ENCODE measurements around the gene TRIM59.
A peak's percentile ranks its signal among the peaks of the same experiment; 100 is the strongest.

Gene TRIM59

DNA sequence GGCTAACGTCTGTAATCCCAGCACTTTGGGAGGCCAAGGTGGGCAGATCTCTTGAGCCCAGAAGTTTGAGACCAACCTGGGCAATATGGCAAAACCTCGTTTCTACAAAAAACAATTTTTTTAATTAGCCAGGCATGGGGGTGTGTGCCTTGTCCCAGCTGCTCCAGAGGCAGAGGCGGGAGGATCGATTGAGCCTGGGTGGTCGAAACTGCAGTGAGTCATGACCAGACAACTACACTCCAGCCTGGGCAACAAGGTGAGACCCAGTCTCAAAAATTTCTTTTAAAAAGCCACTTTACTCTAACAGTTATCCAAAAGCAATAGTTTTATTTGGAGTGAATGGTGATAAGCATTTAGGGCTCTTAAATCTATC is 12.5 kb downstream of the TRIM59 start:
- Histone ChIP-seq H3K27me3 (ENCODE audit: insufficient read depth, poor library complexity, severe bottlenecking) (no peaks in the 10 kb centered on the region), H3K9me3 (ENCODE audit: severe bottlenecking) (no peaks in the 10 kb centered on the region), H3K4me3 (ENCODE audit: severe bottlenecking) (no peak overlapping the region), H3K36me3 (ENCODE audit: low read depth) (peaks cover 83% of the 10 kb centered on the region), H3K4me1 (ENCODE audit: insufficient read depth, poor library complexity, severe bottlenecking) (no peaks in the 10 kb centered on the region), H3K27ac (ENCODE audit: poor library complexity, severe bottlenecking) (no peak overlapping the region)
- no peak for DNase-seq (ENCODE audit: low spot score)
- TF ChIP-seq, protein P1, sequence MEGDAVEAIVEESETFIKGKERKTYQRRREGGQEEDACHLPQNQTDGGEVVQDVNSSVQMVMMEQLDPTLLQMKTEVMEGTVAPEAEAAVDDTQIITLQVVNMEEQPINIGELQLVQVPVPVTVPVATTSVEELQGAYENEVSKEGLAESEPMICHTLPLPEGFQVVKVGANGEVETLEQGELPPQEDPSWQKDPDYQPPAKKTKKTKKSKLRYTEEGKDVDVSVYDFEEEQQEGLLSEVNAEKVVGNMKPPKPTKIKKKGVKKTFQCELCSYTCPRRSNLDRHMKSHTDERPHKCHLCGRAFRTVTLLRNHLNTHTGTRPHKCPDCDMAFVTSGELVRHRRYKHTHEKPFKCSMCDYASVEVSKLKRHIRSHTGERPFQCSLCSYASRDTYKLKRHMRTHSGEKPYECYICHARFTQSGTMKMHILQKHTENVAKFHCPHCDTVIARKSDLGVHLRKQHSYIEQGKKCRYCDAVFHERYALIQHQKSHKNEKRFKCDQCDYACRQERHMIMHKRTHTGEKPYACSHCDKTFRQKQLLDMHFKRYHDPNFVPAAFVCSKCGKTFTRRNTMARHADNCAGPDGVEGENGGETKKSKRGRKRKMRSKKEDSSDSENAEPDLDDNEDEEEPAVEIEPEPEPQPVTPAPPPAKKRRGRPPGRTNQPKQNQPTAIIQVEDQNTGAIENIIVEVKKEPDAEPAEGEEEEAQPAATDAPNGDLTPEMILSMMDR (IDR thresholded peaks at IDR 0.05; ENCODE audit: poor library complexity, severe bottlenecking) = no peak
- peak; percentile 19; the same call in 1 of the 3 replicates for ATAC-seq (ENCODE audit: low read depth)

DNA sequence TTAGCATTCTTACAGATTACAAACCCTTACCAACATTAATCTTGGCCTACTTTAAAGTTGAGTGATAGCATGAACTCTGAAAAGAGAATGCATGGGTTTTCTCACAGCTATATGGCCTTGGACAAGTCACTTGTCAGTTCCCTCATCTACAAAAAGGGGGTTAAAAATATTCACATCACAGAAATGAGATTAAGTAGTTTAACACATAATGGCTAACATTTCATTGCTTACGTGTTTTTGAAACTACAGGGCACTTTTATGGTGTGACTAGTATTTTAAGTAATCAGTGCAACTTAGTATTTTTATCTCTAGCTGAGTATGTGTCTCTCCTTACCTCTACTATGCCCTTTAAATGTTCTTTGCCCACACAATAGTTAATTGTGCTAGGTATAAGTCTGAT is 13.8 kb downstream of the TRIM59 start:
- H3K36me3 ChIP-seq (ENCODE audit: low read depth) = peaks cover 96% of the 10 kb centered on the region

DNA sequence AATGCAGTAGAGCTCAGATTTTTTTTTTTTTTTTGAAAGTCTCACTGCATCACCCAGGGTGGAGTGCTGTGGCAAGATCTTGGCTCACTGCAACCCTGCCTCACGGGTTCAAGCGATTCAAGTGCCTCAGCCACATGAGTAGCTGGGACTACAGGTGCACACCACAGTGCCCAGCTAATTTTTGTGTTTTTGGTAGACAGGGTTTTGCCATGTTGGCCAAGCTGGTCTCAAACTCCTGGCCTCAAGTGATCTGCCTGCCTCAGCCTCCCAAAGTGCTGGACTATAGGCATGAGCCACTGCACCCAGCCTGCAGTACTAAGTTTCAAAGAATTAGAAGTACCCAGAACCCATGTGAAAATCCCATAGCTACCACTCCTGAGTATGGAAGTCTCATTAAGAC is 14.5 kb downstream of the TRIM59 start:
- Histone ChIP-seq H3K4me3 (ENCODE audit: severe bottlenecking) (no peak overlapping the region), H3K36me3 (ENCODE audit: low read depth) (peaks cover 98% of the 10 kb centered on the region), H3K4me1 (ENCODE audit: insufficient read depth, poor library complexity, severe bottlenecking) (no peaks in the 10 kb centered on the region), H3K27me3 (ENCODE audit: insufficient read depth, poor library complexity, severe bottlenecking) (no peaks in the 10 kb centered on the region), H3K27ac (ENCODE audit: poor library complexity, severe bottlenecking) (no peak overlapping the region), H3K9me3 (ENCODE audit: severe bottlenecking) (no peaks in the 10 kb centered on the region)
- no peak for DNase-seq (ENCODE audit: low spot score)
- no peak for ATAC-seq (ENCODE audit: low read depth)
- TF ChIP-seq, protein P1 (IDR thresholded peaks at IDR 0.05; ENCODE audit: poor library complexity, severe bottlenecking) = no peak

More for the DNA sequence above, 13.8 kb downstream of the TRIM59 start:
- H3K27me3 ChIP-seq (ENCODE audit: insufficient read depth, poor library complexity, severe bottlenecking) = no peaks in the 10 kb centered on the region
- TF ChIP-seq, protein P1 (IDR thresholded peaks at IDR 0.05; ENCODE audit: poor library complexity, severe bottlenecking) = no peak
- DNase-seq (ENCODE audit: low spot score) (no peak), ATAC-seq (ENCODE audit: low read depth) (no peak)
- no peaks in the 10 kb centered on the region for H3K4me1 ChIP-seq (ENCODE audit: insufficient read depth, poor library complexity, severe bottlenecking)
- no peak overlapping the region for H3K27ac ChIP-seq (ENCODE audit: poor library complexity, severe bottlenecking)
- H3K9me3 ChIP-seq (ENCODE audit: severe bottlenecking) = no peaks in the 10 kb centered on the region
- no peak overlapping the region for H3K4me3 ChIP-seq (ENCODE audit: severe bottlenecking)

DNA sequence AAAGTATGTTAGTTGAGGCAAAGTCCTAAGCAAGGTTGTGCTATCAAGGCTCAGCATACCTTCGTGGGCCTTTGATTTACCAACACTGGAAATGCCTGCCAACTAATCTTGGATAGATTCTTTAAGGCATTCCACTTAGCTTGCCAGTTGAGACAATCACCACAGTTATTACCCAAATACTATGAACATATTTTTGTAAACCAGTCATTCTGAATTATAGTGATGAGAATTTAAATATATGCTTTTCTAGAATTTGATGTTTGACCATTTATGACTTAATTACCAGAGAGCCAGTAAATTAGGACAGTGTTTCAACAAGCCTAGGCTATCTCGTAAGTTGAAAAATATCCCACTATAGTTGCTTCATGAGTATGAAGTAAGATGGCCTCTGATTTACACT is 15.5 kb downstream of the TRIM59 start:
- H3K27ac ChIP-seq (ENCODE audit: poor library complexity, severe bottlenecking) = peak overlapping the region; percentile 8
- H3K4me3 ChIP-seq (ENCODE audit: severe bottlenecking) = no peak overlapping the region
- TF ChIP-seq, protein P1 (IDR thresholded peaks at IDR 0.05; ENCODE audit: poor library complexity, severe bottlenecking) = no peak
- peaks cover 98% of the 10 kb centered on the region for H3K36me3 ChIP-seq (ENCODE audit: low read depth)
- DNase-seq (ENCODE audit: low spot score) (no peak), ATAC-seq (ENCODE audit: low read depth) (peak; percentile 42; the same call in 2 of the 3 replicates)
- H3K27me3 ChIP-seq (ENCODE audit: insufficient read depth, poor library complexity, severe bottlenecking) = no peaks in the 10 kb centered on the region
- no peaks in the 10 kb centered on the region for H3K4me1 ChIP-seq (ENCODE audit: insufficient read depth, poor library complexity, severe bottlenecking)
- no peaks in the 10 kb centered on the region for H3K9me3 ChIP-seq (ENCODE audit: severe bottlenecking)

DNA sequence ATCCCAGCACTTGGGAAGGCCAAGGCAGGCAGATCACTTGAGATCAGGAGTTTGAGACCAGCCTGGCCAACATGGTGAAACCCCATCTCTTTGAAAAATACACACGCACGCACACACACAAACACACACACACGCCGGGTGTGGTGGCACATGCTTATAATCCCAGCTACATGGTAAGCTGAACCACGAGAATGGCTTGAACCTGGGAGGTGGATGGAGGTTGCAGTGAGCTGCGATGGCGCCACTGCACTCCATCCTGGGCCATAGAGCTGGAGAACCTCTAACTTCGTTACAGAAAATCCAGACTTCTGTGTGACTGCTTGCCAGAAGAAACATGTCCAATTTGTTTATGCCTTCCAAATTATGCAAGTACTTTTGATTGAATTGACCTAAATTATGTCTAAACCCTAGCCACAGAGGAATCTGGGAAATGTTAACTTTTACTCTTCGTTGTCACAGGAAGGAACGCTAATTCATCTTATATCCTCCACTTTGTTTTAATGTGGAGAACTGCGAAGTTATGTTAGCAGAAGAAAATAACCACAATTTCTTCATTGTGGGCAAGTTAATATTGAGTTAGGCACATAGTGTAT is 21.7 kb downstream of the TRIM59 start:
- Histone ChIP-seq H3K27me3 (ENCODE audit: insufficient read depth, poor library complexity, severe bottlenecking) (no peaks in the 10 kb centered on the region), H3K36me3 (ENCODE audit: low read depth) (peaks cover 100% of the 10 kb centered on the region), H3K9me3 (ENCODE audit: severe bottlenecking) (no peaks in the 10 kb centered on the region), H3K4me3 (ENCODE audit: severe bottlenecking) (no peak overlapping the region), H3K27ac (ENCODE audit: poor library complexity, severe bottlenecking) (no peak overlapping the region), H3K4me1 (ENCODE audit: insufficient read depth, poor library complexity, severe bottlenecking) (no peaks in the 10 kb centered on the region)
- TF ChIP-seq, protein P1 (IDR thresholded peaks at IDR 0.05; ENCODE audit: poor library complexity, severe bottlenecking) = no peak
- ATAC-seq (ENCODE audit: low read depth) = no peak
- DNase-seq (ENCODE audit: low spot score) = no peak
